Measurements from ENCODE around the gene LRP10.

The LRP10 gene

GRCh38 chr14:22836301-22837113, 35.0 kb upstream of the LRP10 start, which contains the start of gene MMP14:
Gene MMP14, plus strand, starts transcription at chr14:22836585. Its CDS starts 233 bp downstream, at chr14:22836818.
- H3K4me1 ChIP-seq (ENCODE audit: control insufficient read depth, insufficient read depth, low read length, poor library complexity, severe bottlenecking) = peaks cover 31% of the 10 kb centered on the region
- H3K36me3 ChIP-seq (ENCODE audit: control insufficient read depth, insufficient read depth, low read length) = peaks cover 75% of the 10 kb centered on the region
- peak within 1 kb of the TSS; percentile 86 for H3K27ac ChIP-seq (ENCODE audit: low read depth, low read length, severe bottlenecking)
- H3K4me3 ChIP-seq (ENCODE audit: extremely low read depth, insufficient read depth, low read length, poor library complexity, severe bottlenecking) = peak within 1 kb of the TSS; percentile 92
- H3K9me3 ChIP-seq (ENCODE audit: control insufficient read depth, low read length) = no peaks in the 10 kb centered on the region
- 0 to 1% methylated on average over 36 to 39 of the region's 46 CpGs for WGBS, 2 experiments (ENCODE audit: insufficient coverage in 2 of 2)

GRCh38 chr14:22837114-22837749, 34.3 kb upstream of the LRP10 start:
- peaks cover 31% of the 10 kb centered on the region for H3K4me1 ChIP-seq (ENCODE audit: control insufficient read depth, insufficient read depth, low read length, poor library complexity, severe bottlenecking)
- no peaks in the 10 kb centered on the region for H3K9me3 ChIP-seq (ENCODE audit: control insufficient read depth, low read length)
- H3K4me3 ChIP-seq (ENCODE audit: extremely low read depth, insufficient read depth, low read length, poor library complexity, severe bottlenecking) = peak overlapping the region; percentile 92
- H3K27ac ChIP-seq (ENCODE audit: low read depth, low read length, severe bottlenecking) = peak overlapping the region; percentile 86
- H3K36me3 ChIP-seq (ENCODE audit: control insufficient read depth, insufficient read depth, low read length) = peaks cover 75% of the 10 kb centered on the region
- 0 to 2% methylated on average over 26 to 45 of the region's 57 CpGs for WGBS, 2 experiments (ENCODE audit: insufficient coverage in 2 of 2)

- peaks cover 31% of the 10 kb centered on the region for H3K4me1 ChIP-seq (ENCODE audit: control insufficient read depth, insufficient read depth, low read length, poor library complexity, severe bottlenecking)
- peak overlapping the region; percentile 92 for H3K4me3 ChIP-seq (ENCODE audit: extremely low read depth, insufficient read depth, low read length, poor library complexity, severe bottlenecking)
- peaks cover 77% of the 10 kb centered on the region for H3K36me3 ChIP-seq (ENCODE audit: control insufficient read depth, insufficient read depth, low read length)
- H3K9me3 ChIP-seq (ENCODE audit: control insufficient read depth, low read length) = no peaks in the 10 kb centered on the region
- WGBS, 2 experiments (ENCODE audit: insufficient coverage in 2 of 2) = 27 to 33% methylated on average over 12 to 15 of the region's 25 CpGs
- H3K27ac ChIP-seq (ENCODE audit: low read depth, low read length, severe bottlenecking) = no peak overlapping the region
Measured at GRCh38 chr14:22837750-22838538, 33.6 kb upstream of the LRP10 start.

DNA sequence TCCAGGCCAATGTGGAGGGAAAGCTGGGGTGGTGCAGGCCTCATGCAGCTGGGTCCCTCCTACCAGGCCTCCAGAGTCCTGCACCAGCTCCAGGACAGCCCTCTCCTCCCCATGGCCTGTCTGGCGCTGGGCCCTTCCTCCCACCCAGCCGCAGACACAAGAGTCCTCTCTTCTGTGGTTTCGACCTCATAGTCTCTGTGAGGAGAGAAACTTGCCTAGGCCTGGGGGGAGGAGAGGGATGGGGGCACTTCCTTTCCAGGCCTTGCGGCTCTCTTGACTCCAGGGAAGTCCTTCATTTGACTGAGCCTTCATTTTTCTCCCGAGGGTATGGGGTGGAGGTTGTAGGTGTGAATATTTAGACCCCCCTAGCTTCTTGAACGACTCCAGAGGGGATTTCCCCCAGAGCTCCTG, 32.9 kb upstream of the LRP10 start:
- Histone ChIP-seq H3K27ac (ENCODE audit: low read depth, low read length, severe bottlenecking) (no peak overlapping the region), H3K4me3 (ENCODE audit: extremely low read depth, insufficient read depth, low read length, poor library complexity, severe bottlenecking) (peak overlapping the region; percentile 92), H3K36me3 (ENCODE audit: control insufficient read depth, insufficient read depth, low read length) (peaks cover 79% of the 10 kb centered on the region), H3K4me1 (ENCODE audit: control insufficient read depth, insufficient read depth, low read length, poor library complexity, severe bottlenecking) (peaks cover 31% of the 10 kb centered on the region), H3K9me3 (ENCODE audit: control insufficient read depth, low read length) (no peaks in the 10 kb centered on the region)
- 40 to 86% methylated on average over 1 to 2 of the region's 6 CpGs for WGBS, 2 experiments (ENCODE audit: insufficient coverage in 2 of 2)

DNA sequence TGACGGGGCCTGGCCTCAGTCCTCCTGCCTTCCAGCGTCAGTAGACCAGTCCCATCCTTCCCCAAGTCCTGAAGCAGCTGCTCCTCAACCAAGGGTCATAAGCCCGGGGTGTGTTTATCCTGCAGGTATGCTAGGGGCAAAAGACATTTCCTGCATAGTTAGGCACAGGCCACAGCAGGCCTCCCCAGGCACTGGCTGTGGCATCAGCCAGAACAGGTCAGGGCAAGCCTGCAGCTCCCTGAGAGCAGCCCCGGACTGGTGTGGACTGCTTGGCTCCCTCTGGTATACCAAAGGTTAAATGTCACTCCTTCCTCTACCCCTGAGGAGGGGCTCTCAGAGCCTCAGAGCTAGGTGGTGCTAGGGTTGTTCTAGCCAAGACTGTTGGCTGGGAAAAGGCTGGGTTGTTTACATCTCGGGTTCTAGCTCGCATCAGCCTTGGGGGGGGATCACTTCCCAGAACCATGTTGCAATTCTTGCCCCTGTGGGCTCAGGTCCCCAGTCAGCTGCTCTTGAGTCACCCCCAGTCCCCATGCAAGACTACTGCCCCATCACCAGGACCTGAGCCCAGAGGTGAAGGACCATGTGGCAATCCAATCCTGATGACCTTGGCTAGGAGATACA, 32.3 kb upstream of the LRP10 start:
- H3K36me3 ChIP-seq (ENCODE audit: control insufficient read depth, insufficient read depth, low read length) = peaks cover 79% of the 10 kb centered on the region
- H3K9me3 ChIP-seq (ENCODE audit: control insufficient read depth, low read length) = no peaks in the 10 kb centered on the region
- peaks cover 31% of the 10 kb centered on the region for H3K4me1 ChIP-seq (ENCODE audit: control insufficient read depth, insufficient read depth, low read length, poor library complexity, severe bottlenecking)
- 91 to 97% methylated on average over 6 of the region's 6 CpGs for WGBS, 2 experiments (ENCODE audit: insufficient coverage in 2 of 2)
- no peak overlapping the region for H3K27ac ChIP-seq (ENCODE audit: low read depth, low read length, severe bottlenecking)
- peak overlapping the region; percentile 92 for H3K4me3 ChIP-seq (ENCODE audit: extremely low read depth, insufficient read depth, low read length, poor library complexity, severe bottlenecking)

DNA sequence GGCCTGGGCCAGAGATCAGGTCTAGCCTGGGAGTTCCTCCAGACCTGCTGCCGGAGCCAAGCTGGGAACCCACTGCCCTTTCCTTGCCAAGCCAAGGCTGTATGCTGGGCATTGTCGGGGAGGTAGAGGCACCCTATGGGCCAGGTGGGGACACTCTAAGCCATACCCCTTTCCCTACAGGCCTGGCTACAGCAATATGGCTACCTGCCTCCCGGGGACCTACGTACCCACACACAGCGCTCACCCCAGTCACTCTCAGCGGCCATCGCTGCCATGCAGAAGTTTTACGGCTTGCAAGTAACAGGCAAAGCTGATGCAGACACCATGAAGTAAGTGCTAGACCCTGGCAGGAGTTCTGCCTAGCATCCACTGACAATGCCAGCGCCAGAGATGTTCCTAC, 30.2 kb upstream of the LRP10 start:
- H3K36me3 ChIP-seq (ENCODE audit: control insufficient read depth, insufficient read depth, low read length) = peaks cover 88% of the 10 kb centered on the region
- no peaks in the 10 kb centered on the region for H3K9me3 ChIP-seq (ENCODE audit: control insufficient read depth, low read length)
- WGBS, 2 experiments (ENCODE audit: insufficient coverage in 2 of 2) = 94 to 95% methylated on average over 9 of the region's 9 CpGs
- no peak overlapping the region for H3K4me3 ChIP-seq (ENCODE audit: extremely low read depth, insufficient read depth, low read length, poor library complexity, severe bottlenecking)
- H3K27ac ChIP-seq (ENCODE audit: low read depth, low read length, severe bottlenecking) = no peak overlapping the region
- peaks cover 23% of the 10 kb centered on the region for H3K4me1 ChIP-seq (ENCODE audit: control insufficient read depth, insufficient read depth, low read length, poor library complexity, severe bottlenecking)

GRCh38 chr14:22841769-22842168, 29.8 kb upstream of the LRP10 start:
- peaks cover 28% of the 10 kb centered on the region for H3K4me1 ChIP-seq (ENCODE audit: control insufficient read depth, insufficient read depth, low read length, poor library complexity, severe bottlenecking)

DNA sequence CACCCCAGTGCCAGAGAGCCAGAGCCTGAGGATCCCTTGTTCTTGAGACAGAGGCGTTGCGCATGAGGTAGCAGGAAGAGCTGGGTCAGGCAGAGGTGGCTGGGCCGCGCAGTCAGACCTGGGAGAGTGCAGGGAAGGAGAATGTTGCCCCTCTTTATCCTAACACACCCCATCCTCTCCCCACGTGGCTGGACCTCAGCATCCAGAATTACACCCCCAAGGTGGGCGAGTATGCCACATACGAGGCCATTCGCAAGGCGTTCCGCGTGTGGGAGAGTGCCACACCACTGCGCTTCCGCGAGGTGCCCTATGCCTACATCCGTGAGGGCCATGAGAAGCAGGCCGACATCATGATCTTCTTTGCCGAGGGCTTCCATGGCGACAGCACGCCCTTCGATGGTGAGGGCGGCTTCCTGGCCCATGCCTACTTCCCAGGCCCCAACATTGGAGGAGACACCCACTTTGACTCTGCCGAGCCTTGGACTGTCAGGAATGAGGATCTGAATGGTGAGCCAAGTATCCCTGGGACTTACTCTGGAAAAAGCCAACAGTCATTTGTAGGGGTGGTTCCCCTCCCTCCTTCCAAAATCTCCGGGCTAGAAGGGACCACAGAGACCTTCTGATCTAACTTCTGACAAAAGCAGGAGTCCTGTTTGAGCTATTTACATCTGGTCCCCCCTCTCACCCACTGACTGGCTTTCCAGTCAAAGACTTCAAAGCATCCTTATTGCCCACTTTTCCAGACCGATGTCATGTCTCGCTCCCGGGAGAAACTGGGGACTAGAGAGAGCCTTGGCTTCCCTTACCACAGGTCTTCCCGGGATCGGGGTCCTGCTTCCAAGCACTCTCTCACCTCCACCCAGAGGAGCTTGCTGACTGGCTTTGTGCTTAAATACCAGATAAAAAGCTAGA, 29.1 kb upstream of the LRP10 start:
- Histone ChIP-seq H3K9me3 (ENCODE audit: control insufficient read depth, low read length) (no peaks in the 10 kb centered on the region), H3K4me3 (ENCODE audit: extremely low read depth, insufficient read depth, low read length, poor library complexity, severe bottlenecking) (no peak overlapping the region), H3K27ac (ENCODE audit: low read depth, low read length, severe bottlenecking) (no peak overlapping the region), H3K4me1 (ENCODE audit: control insufficient read depth, insufficient read depth, low read length, poor library complexity, severe bottlenecking) (peaks cover 32% of the 10 kb centered on the region), H3K36me3 (ENCODE audit: control insufficient read depth, insufficient read depth, low read length) (peaks cover 94% of the 10 kb centered on the region)
- 96 to 97% methylated on average over 20 to 26 of the region's 28 CpGs for WGBS, 2 experiments (ENCODE audit: insufficient coverage in 2 of 2)

More at GRCh38 chr14:22841769-22842168, 29.8 kb upstream of the LRP10 start:
- 94 to 99% methylated on average over 7 of the region's 8 CpGs for WGBS, 2 experiments (ENCODE audit: insufficient coverage in 2 of 2)
- Histone ChIP-seq H3K4me3 (ENCODE audit: extremely low read depth, insufficient read depth, low read length, poor library complexity, severe bottlenecking) (no peak overlapping the region), H3K36me3 (ENCODE audit: control insufficient read depth, insufficient read depth, low read length) (peaks cover 93% of the 10 kb centered on the region), H3K27ac (ENCODE audit: low read depth, low read length, severe bottlenecking) (no peak overlapping the region), H3K9me3 (ENCODE audit: control insufficient read depth, low read length) (no peaks in the 10 kb centered on the region)

DNA sequence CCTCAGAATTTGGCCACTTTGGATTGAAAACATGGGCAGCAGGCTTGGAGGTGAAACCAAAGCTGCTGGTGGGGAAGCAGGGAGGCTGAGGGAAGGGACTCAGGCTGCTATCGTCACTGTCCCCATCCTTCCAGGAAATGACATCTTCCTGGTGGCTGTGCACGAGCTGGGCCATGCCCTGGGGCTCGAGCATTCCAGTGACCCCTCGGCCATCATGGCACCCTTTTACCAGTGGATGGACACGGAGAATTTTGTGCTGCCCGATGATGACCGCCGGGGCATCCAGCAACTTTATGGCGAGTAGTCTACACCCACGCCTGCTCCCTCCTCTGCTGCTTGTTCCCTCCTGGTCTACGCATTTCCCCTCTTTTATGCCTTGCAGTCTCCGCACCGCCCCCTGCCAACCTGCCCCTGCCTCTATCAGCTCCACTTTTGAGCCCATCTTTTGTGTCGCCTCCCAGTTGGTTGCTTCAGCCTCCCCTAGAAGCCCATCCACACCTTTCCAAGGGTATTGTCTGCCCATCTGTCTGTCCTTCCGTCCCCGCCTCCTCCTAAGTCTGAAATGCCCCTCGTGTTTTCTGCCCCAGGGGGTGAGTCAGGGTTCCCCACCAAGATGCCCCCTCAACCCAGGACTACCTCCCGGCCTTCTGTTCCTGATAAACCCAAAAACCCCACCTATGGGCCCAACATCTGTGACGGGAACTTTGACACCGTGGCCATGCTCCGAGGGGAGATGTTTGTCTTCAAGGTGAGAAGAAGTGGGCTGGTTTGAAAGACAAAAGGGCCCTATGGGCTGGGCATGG, 28.2 kb upstream of the LRP10 start:
- H3K9me3 ChIP-seq (ENCODE audit: control insufficient read depth, low read length) = no peaks in the 10 kb centered on the region
- H3K36me3 ChIP-seq (ENCODE audit: control insufficient read depth, insufficient read depth, low read length) = peaks cover 86% of the 10 kb centered on the region
- H3K27ac ChIP-seq (ENCODE audit: low read depth, low read length, severe bottlenecking) = no peak overlapping the region
- H3K4me1 ChIP-seq (ENCODE audit: control insufficient read depth, insufficient read depth, low read length, poor library complexity, severe bottlenecking) = peaks cover 36% of the 10 kb centered on the region
- no peak overlapping the region for H3K4me3 ChIP-seq (ENCODE audit: extremely low read depth, insufficient read depth, low read length, poor library complexity, severe bottlenecking)
- WGBS, 2 experiments (ENCODE audit: insufficient coverage in 2 of 2) = 92 to 93% methylated on average over 14 to 20 of the region's 21 CpGs

Data from mesodermal cell (in vitro differentiated cells).